ENCODE measurements around the gene SERPINH1. TPM values are rescaled to one million over a fixed set of nuclear protein-coding genes. Genes with fewer than 3 reads are reported as not detected.

Gene SERPINH1
- total RNA-seq, 1 donor from 2014 or later: 1,290 TPM

DNA sequence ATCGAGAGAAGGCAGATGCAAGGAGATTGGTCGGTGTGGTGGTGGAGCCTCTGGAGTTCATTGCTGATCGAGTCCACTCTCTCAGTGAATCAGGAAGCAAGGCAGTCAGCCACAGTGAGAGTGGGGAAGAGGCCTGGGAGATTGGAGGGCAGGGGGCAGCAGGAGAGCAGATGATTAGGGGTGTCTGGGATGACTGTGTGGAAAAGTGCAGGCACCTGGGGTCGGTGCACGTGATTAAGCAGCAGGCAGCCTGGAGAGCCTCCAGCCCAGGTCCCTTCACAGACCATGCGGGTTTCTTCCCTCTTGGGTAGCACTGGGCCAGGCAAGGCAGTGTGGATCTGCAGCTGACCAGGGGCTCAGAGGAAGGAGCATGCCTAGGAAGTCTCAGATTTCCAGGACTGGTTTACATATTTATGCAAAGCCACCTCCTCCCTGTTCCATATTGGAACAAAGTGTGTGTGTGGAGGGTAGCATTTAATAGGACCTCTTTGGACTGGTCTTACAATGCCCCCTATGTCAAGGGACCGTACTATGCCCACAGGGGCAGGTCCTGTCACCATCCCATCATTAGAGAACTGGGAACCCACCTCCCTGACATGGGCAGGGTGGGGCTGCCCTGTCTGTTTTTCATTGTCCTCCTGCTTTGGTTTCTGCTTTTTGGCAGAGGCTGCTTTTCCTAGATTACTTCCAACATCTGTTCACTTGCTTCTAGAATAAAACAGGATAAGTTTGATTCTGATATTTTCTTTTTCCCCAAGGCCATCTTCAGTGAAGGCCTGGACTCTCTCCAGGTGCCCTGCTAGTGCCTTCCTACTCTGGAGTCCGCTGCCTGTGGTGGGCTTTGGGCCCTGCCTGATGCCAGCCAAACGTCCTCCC, 22.4 kb upstream of the SERPINH1 start:
- DNase-seq (ENCODE audit: low spot score in 2 of 2): no peak
- intact Hi-C loops (cut with DNase I): loop anchor here (10.0 kb wide), 1 partner anchor 225 kb away; the partner anchor contains the start of gene DGAT2
- Histone ChIP-seq H3K27ac (no peak overlapping the region), H3K4me1 (no peaks in the 10 kb centered on the region), H3K9me3 (no peaks in the 10 kb centered on the region), H3K27me3 (no peaks in the 10 kb centered on the region), H3K4me3 (no peak overlapping the region), H3K36me3 (no peaks in the 10 kb centered on the region)
- TF ChIP-seq, protein P1, sequence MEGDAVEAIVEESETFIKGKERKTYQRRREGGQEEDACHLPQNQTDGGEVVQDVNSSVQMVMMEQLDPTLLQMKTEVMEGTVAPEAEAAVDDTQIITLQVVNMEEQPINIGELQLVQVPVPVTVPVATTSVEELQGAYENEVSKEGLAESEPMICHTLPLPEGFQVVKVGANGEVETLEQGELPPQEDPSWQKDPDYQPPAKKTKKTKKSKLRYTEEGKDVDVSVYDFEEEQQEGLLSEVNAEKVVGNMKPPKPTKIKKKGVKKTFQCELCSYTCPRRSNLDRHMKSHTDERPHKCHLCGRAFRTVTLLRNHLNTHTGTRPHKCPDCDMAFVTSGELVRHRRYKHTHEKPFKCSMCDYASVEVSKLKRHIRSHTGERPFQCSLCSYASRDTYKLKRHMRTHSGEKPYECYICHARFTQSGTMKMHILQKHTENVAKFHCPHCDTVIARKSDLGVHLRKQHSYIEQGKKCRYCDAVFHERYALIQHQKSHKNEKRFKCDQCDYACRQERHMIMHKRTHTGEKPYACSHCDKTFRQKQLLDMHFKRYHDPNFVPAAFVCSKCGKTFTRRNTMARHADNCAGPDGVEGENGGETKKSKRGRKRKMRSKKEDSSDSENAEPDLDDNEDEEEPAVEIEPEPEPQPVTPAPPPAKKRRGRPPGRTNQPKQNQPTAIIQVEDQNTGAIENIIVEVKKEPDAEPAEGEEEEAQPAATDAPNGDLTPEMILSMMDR (IDR thresholded peaks at IDR 0.05): no peak

DNA sequence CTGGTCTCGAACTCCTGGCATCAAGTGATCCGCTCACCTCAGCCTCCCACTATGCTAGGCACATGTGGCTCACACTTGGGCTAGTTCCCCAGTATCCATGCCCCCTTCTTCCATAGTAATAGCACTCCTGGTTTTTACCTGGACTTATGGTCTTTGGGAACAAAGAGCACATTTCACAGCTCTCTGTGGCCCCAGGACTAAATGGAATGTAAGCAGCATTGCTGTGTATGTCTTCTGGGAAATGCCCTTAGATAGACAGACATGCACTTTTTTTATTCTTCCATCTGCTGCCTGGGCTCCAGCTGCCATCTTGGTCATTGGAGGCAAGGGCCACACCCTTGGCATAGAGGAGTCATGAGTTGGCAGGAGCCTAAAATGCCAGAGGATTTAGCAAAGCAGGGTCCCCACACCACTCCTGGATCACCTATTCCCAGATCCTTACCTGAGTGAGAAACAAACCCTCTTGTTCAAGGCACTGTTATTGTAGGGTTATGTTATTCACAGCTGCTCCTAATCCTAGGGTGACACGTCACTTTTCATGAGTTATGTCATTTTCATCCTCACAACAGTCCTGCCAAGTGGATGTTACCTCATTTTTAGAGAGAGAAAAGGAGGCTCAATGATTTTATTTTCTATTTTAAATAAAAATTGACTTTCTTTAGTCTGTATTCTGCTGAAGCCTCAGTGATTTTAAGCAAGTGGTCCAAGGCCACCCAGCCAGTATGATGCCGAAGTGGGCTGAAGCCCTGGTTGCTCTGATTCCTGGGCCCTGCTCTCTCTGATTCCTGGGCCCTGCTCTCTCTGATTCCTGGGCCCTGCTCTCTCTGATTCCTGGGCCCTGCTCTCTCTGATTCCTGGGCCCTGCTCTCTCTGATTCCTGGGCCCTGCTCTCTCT, 20.6 kb upstream of the SERPINH1 start:
- Histone ChIP-seq H3K4me1 (no peaks in the 10 kb centered on the region), H3K36me3 (no peaks in the 10 kb centered on the region), H3K27ac (no peak overlapping the region), H3K4me3 (no peak overlapping the region), H3K27me3 (no peaks in the 10 kb centered on the region), H3K9me3 (no peaks in the 10 kb centered on the region)
- TF ChIP-seq, protein P1 (IDR thresholded peaks at IDR 0.05): no peak
- intact Hi-C loops (cut with DNase I): loop anchor here (10.0 kb wide), 1 partner anchor 223 kb away; the partner anchor contains the start of gene DGAT2
- no peak for DNase-seq (ENCODE audit: low spot score in 2 of 2)

DNA sequence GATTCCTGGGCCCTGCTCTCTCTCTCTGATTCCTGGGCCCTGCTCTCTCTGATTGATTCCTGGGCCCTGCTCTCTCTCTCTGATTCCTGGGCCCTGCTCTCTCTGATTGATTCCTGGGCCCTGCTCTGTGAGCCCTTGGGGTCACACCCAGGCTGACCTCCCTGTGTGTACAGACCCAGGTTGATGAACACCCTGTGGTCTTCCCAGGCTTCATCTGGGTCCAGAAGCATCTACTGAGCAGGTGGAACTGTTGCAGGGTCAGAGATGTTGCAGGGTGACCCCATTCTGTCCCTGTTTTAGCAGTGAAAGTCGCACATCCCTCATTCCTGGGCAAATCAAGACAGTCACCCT, 20.0 kb upstream of the SERPINH1 start:
- Histone ChIP-seq H3K36me3 (no peaks in the 10 kb centered on the region), H3K4me3 (no peak overlapping the region), H3K9me3 (no peaks in the 10 kb centered on the region), H3K27me3 (no peaks in the 10 kb centered on the region), H3K4me1 (no peaks in the 10 kb centered on the region), H3K27ac (no peak overlapping the region)
- TF ChIP-seq, protein P1 (IDR thresholded peaks at IDR 0.05): no peak
- intact Hi-C loops (cut with DNase I): loop anchor here (10.0 kb wide), 1 partner anchor 223 kb away; the partner anchor contains the start of gene DGAT2
- no peak for DNase-seq (ENCODE audit: low spot score in 2 of 2)

DNA sequence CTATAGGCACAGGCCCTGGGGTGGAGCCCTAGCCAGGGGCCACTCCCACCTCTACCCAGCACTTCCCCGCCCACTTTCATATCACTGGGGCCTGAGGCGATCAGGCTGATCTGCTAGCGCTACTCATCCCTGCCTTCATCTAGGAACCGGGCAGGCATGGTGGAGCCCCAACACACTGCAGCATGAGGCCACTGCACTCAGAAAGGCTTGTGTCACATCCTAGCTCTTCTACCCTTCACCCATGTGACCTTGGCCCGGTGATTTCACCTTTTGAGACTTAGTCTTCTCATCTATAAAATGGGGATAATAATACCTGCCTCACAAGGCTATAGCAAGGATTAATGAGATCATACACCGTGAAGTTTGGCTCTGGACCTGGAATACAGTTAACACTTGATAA, 18.2 kb upstream of the SERPINH1 start:
- H3K27ac ChIP-seq: no peak overlapping the region
- no peaks in the 10 kb centered on the region for H3K27me3 ChIP-seq
- H3K4me1 ChIP-seq: peaks cover 0 to 6% of the 10 kb centered on the region in 2 donors
- no peaks in the 10 kb centered on the region for H3K9me3 ChIP-seq
- intact Hi-C loops (cut with DNase I): loop anchor here (10.0 kb wide), 1 partner anchor 221 kb away; the partner anchor contains the start of gene DGAT2
- DNase-seq (ENCODE audit: low spot score in 2 of 2): no peak
- TF ChIP-seq, protein P1 (IDR thresholded peaks at IDR 0.05): no peak
- no peaks in the 10 kb centered on the region for H3K36me3 ChIP-seq
- H3K4me3 ChIP-seq: no peak overlapping the region

DNA sequence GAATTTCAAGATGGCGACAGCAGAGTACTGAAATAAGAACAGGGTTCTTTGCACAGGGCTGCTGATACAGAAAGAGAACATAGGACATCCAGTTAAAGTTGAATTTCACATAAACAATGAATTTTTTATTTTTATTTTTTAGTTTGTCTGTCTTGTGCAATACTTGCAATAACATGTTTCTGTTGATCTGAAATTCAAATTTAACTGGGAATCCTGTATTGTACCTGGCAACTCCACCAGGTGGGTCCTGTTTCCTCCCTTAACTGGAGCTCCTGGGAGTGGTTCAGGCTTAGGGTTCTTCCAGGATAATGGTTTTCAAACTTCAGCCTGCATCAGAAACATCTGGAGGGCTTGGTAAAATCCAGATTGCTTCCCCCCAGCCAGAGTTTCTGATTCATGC, 14.9 kb upstream of the SERPINH1 start:
- H3K27ac ChIP-seq: no peak overlapping the region
- H3K9me3 ChIP-seq: no peaks in the 10 kb centered on the region
- H3K27me3 ChIP-seq: no peaks in the 10 kb centered on the region
- H3K4me3 ChIP-seq: no peak overlapping the region
- no peaks in the 10 kb centered on the region for H3K36me3 ChIP-seq
- H3K4me1 ChIP-seq: peaks cover 0 to 6% of the 10 kb centered on the region in 2 donors
- DNase-seq (ENCODE audit: low spot score in 2 of 2): no peak
- intact Hi-C loops (cut with DNase I): loop anchor here (1.0 to 10.0 kb wide), 4 partner anchors 17 to 218 kb away; partner anchors contain the start of genes DGAT2 and MAP6
- TF ChIP-seq, protein P1 (IDR thresholded peaks at IDR 0.05): no peak
